Testis (tissue), 3 donors: ENCODE results near the gene FLT3LG. TPM values are rescaled to one million over a fixed set of nuclear protein-coding genes. Genes with fewer than 3 reads are reported as not detected.
"Not testable (repeated sequence)": the region's sequence is repeated elsewhere in the genome, so short reads cannot be mapped to it uniquely, and the experiment has no call there.

Source experiments
- DNase-seq: peaks from one replicate; pipeline ENCODE4 v3.0.0-alpha.2; 2019
- H3K27ac ChIP-seq, 2 donors: fragments of 200-600 bp; sonication (generic); one replicate each; pipeline ENCODE4 v1.5.1; 2019
- H3K27me3 ChIP-seq: fragments of 200-600 bp; sonication (generic); one replicate; pipeline ENCODE4 v1.5.1; 2019
- H3K36me3 ChIP-seq: fragments of 200-600 bp; sonication (generic); one replicate; pipeline ENCODE4 v1.5.1; 2017; ENCODE audit warnings: low read depth; ENCODE audit errors: missing control alignments
- H3K4me1 ChIP-seq: fragments of 200-600 bp; sonication (generic); one replicate; pipeline ENCODE4 v1.5.1; 2019
- H3K4me3 ChIP-seq, 2 donors: fragments of 200-600 bp; sonication (generic); one replicate each; pipeline ENCODE4 v1.5.1; 2017 to 2019
- H3K9me3 ChIP-seq: fragments of 200-600 bp; sonication (generic); one replicate; pipeline ENCODE4 v1.5.1; 2017
- CTCF ChIP-seq, 3 experiments: fragments of 450-650 bp in 2 of 3; fragments of 200-600 bp in 1 of 3; sonication (generic) in 1 of 3; IDR thresholded peaks; one replicate each; pipeline ENCODE4 v1.5.1; 2016 to 2019; ENCODE audit warnings: antibody characterized with exemption in 3 of 3, mild to moderate bottlenecking in 2 of 3, moderate library complexity in 1 of 3
- POLR2A ChIP-seq: fragments of 450-650 bp; IDR thresholded peaks from one replicate; pipeline ENCODE4 v1.6.1; 2017; ENCODE audit warnings: antibody characterized with exemption, mild to moderate bottlenecking, moderate library complexity
- whole genome bisulfite sequencing, 2 donors: methylation state at CpG; one replicate each; pipeline ENCODE4 v1.1.5; 2018; 5-methylcytosine and 5-hydroxymethylcytosine counted together
- intact Hi-C: fragments of 100-400 bp; cut with DNase I; formaldehyde crosslinking; loops from one replicate; pipeline ENCODE4 v1.15.1; 2023; ENCODE audit warnings: low total_unique reads
- polyA plus RNA-seq: library from polyadenylated mRNA; stranded (reverse); fragments of 350-450 nt; fragmentation: Illumina TruSeq; extraction: RNeasy Lipid Tissue Mini Kit (QIAGEN cat#74804); gene quantifications from one replicate; pipeline ENCODE4 v1.2.3, GENCODE V29; 2014; ENCODE audit warnings: low read depth, low replicate concordance; ENCODE audit not compliant: insufficient read depth
- total RNA-seq, 2 donors: library from RNA; depleted of rRNA; stranded (reverse); fragments of >200 nt; gene quantifications; one replicate each; pipeline ENCODE4 v1.2.3, GENCODE V29; 2016

FLT3LG gene
- total and polyA plus RNA-seq, 3 donors from 2014 or later = 3.0 to 7.1 (median 4.6) TPM

- Histone ChIP-seq H3K27ac (peak overlapping the region in 1 of 2 donors; percentile 54), H3K9me3 (no peaks in the 10 kb centered on the region)
- WGBS, 2 donors = 70 to 89% methylated on average over 3 to 8 of the region's 8 CpGs
These were observed 3.4 kb upstream of the FLT3LG start for GRCh38 chr19:49470615-49470978.

GRCh38 chr19:49472936-49473335, 1.1 kb upstream of the FLT3LG start:
- TF ChIP-seq POLR2A (no peak), CTCF (IDR thresholded peaks at IDR 0.05) (no peak)
- intact Hi-C loops = no loop called here
- Histone ChIP-seq H3K4me1 (peaks cover 13% of the 10 kb centered on the region), H3K27ac (no peak overlapping the region), H3K4me3 (no peak overlapping the region), H3K27me3 (no peaks in the 10 kb centered on the region), H3K9me3 (no peaks in the 10 kb centered on the region), H3K36me3 (no peaks in the 10 kb centered on the region)
- DNase-seq = no peak
- 78 to 83% methylated on average over 7 to 9 of the region's 9 CpGs for WGBS, 2 donors

More at GRCh38 chr19:49470615-49470978, 3.4 kb upstream of the FLT3LG start:
- no peak for DNase-seq
- H3K4me1 ChIP-seq = peaks cover 13% of the 10 kb centered on the region
- TF ChIP-seq CTCF (IDR thresholded peaks at IDR 0.05) (no peak), POLR2A (no peak)
- no peaks in the 10 kb centered on the region for H3K27me3 ChIP-seq
- intact Hi-C loops = no loop called here
- H3K36me3 ChIP-seq = no peaks in the 10 kb centered on the region
- H3K4me3 ChIP-seq = no peak overlapping the region

GRCh38 chr19:49473501-49473867, 531 bp upstream of the FLT3LG start:
- peak overlapping the region in 1 of 2 donors; percentile 83 for H3K27ac ChIP-seq

GRCh38 chr19:49474542-49474924, 518 bp downstream of the FLT3LG start:
- Histone ChIP-seq H3K4me3 (peak overlapping the region; percentile 47 to 63), H3K9me3 (no peaks in the 10 kb centered on the region), H3K27me3 (no peaks in the 10 kb centered on the region), H3K4me1 (peaks cover 8% of the 10 kb centered on the region), H3K27ac (peak overlapping the region; percentile 60 to 83), H3K36me3 (no peaks in the 10 kb centered on the region)
- WGBS, 2 donors = 20 to 34% methylated on average over 11 of the region's 11 CpGs
- intact Hi-C loops = no loop called here
- no peak for TF ChIP-seq POLR2A
- no peak for TF ChIP-seq CTCF (IDR thresholded peaks at IDR 0.05)
- no peak for DNase-seq

More at GRCh38 chr19:49473501-49473867, 531 bp upstream of the FLT3LG start:
- intact Hi-C loops, H3K36me3 ChIP-seq, H3K27me3 ChIP-seq, H3K9me3 ChIP-seq, DNase-seq, H3K4me3 ChIP-seq: not testable (repeated sequence)
- H3K4me1 ChIP-seq = peaks cover 13% of the 10 kb centered on the region
- WGBS, 2 donors = 73 to 82% methylated on average over 9 of the region's 9 CpGs

- TF ChIP-seq POLR2A = no peak
- no peak for TF ChIP-seq CTCF (IDR thresholded peaks at IDR 0.05)
- Histone ChIP-seq H3K27me3 (no peaks in the 10 kb centered on the region), H3K27ac (no peak overlapping the region), H3K4me1 (no peaks in the 10 kb centered on the region), H3K36me3 (no peaks in the 10 kb centered on the region), H3K4me3 (no peak overlapping the region), H3K9me3 (no peaks in the 10 kb centered on the region)
- intact Hi-C loops = no loop called here
- WGBS, 2 donors = 70 to 71% methylated on average over 15 of the region's 15 CpGs
- DNase-seq = no peak
These were observed 1.3 kb downstream of the FLT3LG start for GRCh38 chr19:49475191-49475917.
